Esophagus squamous epithelium (tissue), 4 donors: ENCODE measurements around the gene CDH15.

Experiments used
- POLR2A ChIP-seq, 4 donors: fragments of 450-650 bp; IDR thresholded peaks; one replicate each; pipeline ENCODE4 v1.6.1; 2017; ENCODE audit warnings: antibody characterized with exemption in 4 of 4, mild to moderate bottlenecking in 4 of 4, moderate library complexity in 3 of 4
- TF ChIP-seq, protein P1 (sequence below), 6 experiments: fragments of 450-650 bp in 4 of 6; fragments of 200-600 bp in 2 of 6; sonication (generic) in 2 of 6; IDR thresholded peaks; one replicate each; pipeline ENCODE4 v1.5.1; 2016 to 2019; ENCODE audit warnings: antibody characterized with exemption in 6 of 6, mild to moderate bottlenecking in 4 of 6, moderate library complexity in 4 of 6

DNA sequence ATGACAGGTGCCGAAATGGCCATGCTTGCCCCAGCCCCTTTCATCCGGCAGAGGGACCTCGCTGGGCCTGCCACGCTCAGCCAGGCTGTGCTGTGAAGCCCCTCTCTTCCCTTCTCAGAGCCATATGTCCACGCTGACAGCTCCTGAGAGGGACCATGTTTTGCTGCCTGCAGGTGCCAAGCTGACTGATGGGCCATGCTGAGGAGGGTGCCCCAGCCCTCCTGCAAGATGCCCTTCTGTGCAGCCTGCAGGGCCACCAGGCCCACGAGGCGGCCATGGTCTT, 33.1 kb upstream of the CDH15 start:
- TF ChIP-seq, protein P1, sequence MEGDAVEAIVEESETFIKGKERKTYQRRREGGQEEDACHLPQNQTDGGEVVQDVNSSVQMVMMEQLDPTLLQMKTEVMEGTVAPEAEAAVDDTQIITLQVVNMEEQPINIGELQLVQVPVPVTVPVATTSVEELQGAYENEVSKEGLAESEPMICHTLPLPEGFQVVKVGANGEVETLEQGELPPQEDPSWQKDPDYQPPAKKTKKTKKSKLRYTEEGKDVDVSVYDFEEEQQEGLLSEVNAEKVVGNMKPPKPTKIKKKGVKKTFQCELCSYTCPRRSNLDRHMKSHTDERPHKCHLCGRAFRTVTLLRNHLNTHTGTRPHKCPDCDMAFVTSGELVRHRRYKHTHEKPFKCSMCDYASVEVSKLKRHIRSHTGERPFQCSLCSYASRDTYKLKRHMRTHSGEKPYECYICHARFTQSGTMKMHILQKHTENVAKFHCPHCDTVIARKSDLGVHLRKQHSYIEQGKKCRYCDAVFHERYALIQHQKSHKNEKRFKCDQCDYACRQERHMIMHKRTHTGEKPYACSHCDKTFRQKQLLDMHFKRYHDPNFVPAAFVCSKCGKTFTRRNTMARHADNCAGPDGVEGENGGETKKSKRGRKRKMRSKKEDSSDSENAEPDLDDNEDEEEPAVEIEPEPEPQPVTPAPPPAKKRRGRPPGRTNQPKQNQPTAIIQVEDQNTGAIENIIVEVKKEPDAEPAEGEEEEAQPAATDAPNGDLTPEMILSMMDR (IDR thresholded peaks at IDR 0.05): no peak
- TF ChIP-seq POLR2A (IDR thresholded peaks at IDR 0.05): no peak
